ENCODE measurements around the gene KSR2.

DNA sequence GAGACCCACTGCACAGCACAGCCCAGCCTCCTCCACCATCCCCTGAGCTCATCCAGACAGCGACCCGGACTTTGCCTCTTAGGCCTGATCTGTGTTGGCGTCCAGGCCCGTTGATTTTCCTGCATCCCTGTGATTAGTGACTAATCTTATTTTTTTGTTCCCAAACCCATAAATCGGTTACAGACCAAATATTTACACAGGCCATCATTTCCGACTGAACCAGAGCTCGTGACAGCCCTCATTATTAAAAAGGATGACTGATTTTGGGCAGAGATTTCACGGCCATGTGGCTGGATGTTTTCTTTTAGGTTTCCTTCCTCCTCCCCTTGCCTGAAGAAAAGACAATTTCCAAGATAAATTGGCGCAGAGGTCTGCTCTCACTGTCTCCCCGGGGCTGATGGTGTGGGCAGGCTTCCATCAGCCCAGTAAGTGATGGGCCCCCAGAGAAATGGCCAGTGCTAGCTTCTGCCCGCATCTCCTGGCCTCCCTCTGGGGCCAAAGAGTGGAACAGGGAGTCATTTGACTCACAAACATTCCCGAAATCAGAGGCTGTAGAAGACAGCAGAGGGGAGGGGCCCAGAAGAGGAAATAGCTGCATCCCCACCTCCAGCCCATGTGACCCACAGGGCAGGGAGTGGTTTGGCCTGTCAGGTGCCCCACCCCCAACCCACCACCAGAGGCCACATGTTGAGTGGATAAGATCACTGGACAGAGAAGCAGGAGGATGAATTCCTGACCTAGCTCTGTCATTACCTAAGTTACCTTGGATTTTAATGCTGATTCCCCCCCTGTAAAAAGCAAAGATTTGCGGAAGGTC, 283.5 kb downstream of the KSR2 start:
- TF ChIP-seq EP300 (IDR thresholded peaks at IDR 0.05) (no peak), POLR2A (IDR thresholded peaks at IDR 0.05; ENCODE audit: low read depth) (no peak)
